IMR-90 (cell line): ENCODE measurements around the gene NUDT4B.
"Not testable (repeated sequence)": the region's sequence is repeated elsewhere in the genome, so short reads cannot be mapped to it uniquely, and the experiment has no call there.

Source experiments
- CEBPB ChIP-seq: IDR thresholded peaks from 2 replicates; pipeline ENCODE4 v1.6.1; 2012; ENCODE audit warnings: low read depth, low read length, improper control_type of control experiment
- ELK1 ChIP-seq: fragments of 150-350 bp; IDR thresholded peaks from 2 replicates; pipeline ENCODE4 v1.6.1; 2016; ENCODE audit warnings: low read depth, mild to moderate bottlenecking, low read length, moderate library complexity, borderline replicate concordance
- FOS ChIP-seq: fragments of 150-350 bp; IDR thresholded peaks from 2 replicates; pipeline ENCODE4 v1.6.1; 2016; ENCODE audit warnings: low read depth, low read length
- POLR2A ChIP-seq: IDR thresholded peaks from 2 replicates; pipeline ENCODE4 v1.6.1; 2012; ENCODE audit warnings: mild to moderate bottlenecking, low read depth, low read length
- RAD21 ChIP-seq: IDR thresholded peaks from 2 replicates; pipeline ENCODE4 v1.6.1; 2012; ENCODE audit warnings: low read length, improper control_type of control experiment
- RFX5 ChIP-seq: IDR thresholded peaks from 2 replicates; pipeline ENCODE4 v1.8.0; 2012; ENCODE audit warnings: low read depth, mild to moderate bottlenecking, low read length, moderate library complexity
- SMC3 ChIP-seq: fragments of 150-350 bp; IDR thresholded peaks from 2 replicates; pipeline ENCODE4 v1.6.1; 2016; ENCODE audit warnings: low read depth, mild to moderate bottlenecking, antibody characterized with exemption, low read length, moderate library complexity
- TF ChIP-seq, protein P1 (sequence below): conservative IDR thresholded peaks from 2 replicates; pipeline ENCODE4 v1.5.1; 2012; ENCODE audit warnings: mild to moderate bottlenecking, low read depth, low read length, improper control_type of control experiment

DNA sequence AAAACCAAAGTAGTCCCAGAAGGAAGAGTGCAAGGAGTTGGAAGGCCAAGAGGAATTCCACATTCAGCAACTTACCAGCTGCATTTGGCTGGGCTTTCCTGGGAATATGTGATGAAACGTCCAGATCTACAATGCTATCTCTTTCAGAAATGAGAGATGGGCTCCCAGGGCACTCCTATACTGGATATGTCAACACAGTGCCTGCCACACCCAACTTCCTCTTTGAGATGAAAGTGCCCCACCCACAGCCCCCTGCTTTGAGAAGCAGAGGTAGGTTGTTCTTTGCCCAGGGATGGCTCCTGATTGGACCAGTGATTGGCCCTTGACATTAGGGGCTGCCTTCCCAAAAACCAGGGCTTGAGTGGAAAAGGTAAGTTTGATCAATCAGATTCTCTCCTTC lies 36.2 kb upstream of the NUDT4B start:
- TF ChIP-seq, protein P1, sequence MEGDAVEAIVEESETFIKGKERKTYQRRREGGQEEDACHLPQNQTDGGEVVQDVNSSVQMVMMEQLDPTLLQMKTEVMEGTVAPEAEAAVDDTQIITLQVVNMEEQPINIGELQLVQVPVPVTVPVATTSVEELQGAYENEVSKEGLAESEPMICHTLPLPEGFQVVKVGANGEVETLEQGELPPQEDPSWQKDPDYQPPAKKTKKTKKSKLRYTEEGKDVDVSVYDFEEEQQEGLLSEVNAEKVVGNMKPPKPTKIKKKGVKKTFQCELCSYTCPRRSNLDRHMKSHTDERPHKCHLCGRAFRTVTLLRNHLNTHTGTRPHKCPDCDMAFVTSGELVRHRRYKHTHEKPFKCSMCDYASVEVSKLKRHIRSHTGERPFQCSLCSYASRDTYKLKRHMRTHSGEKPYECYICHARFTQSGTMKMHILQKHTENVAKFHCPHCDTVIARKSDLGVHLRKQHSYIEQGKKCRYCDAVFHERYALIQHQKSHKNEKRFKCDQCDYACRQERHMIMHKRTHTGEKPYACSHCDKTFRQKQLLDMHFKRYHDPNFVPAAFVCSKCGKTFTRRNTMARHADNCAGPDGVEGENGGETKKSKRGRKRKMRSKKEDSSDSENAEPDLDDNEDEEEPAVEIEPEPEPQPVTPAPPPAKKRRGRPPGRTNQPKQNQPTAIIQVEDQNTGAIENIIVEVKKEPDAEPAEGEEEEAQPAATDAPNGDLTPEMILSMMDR = not testable (repeated sequence)
- TF ChIP-seq FOS, RAD21, POLR2A, ELK1, RFX5, CEBPB, SMC3: not testable (repeated sequence)
